IMR-90 (cell line): ENCODE measurements around the gene SPATA13. TPM values are rescaled to one million over a fixed set of nuclear protein-coding genes. Genes with fewer than 3 reads are reported as not detected.
A peak's percentile ranks its signal among the peaks of the same experiment; 100 is the strongest.

Experiments used
- ATAC-seq: fragments of 200-7000 bp; cut with Tn5 transposase; 2 replicates; pipeline ENCODE4 v1.9.1; 2020; ENCODE audit warnings: low read depth, mild to moderate bottlenecking, moderate library complexity
- BruUV-seq: library from RNA; stranded (reverse); fragments of 400-500 nt; replicated peaks from 2 replicates; lab custom pipeline; 2021; lab: Mats Ljungman, UMichigan
- CTCF ChIA-PET: fragments of 300-600 bp; formaldehyde crosslinking; extraction: SDS; loops from one replicate; lab custom pipeline; 2021; ENCODE audit warnings: antibody characterized with exemption; lab: Yijun Ruan, JAX
- POLR2A ChIA-PET: fragments of 300-600 bp; sonication (Branson Sonifier 250); formaldehyde crosslinking; loops from one replicate; lab custom pipeline; 2022; ENCODE audit warnings: antibody characterized with exemption; ENCODE audit not compliant: unreplicated experiment; lab: Charles Lee
- DNase-seq: peaks from one replicate; pipeline ENCODE4 v3.0.0; 2013
- H2AFZ ChIP-seq: replicated peaks from 2 replicates; pipeline ENCODE3; 2013; ENCODE audit warnings: low read length, mild to moderate bottlenecking; ENCODE audit not compliant: poor library complexity
- H2AK5ac ChIP-seq: 2 replicates; pipeline ENCODE4 v1.6.1; 2013; ENCODE audit warnings: low read depth, low read length, inconsistent platforms
- H2AK9ac ChIP-seq: replicated peaks from 2 replicates; pipeline ENCODE3; 2013; ENCODE audit warnings: mild to moderate bottlenecking, low read depth, low read length, moderate library complexity; ENCODE audit not compliant: poor library complexity
- H2BK120ac ChIP-seq: 2 replicates; pipeline ENCODE4 v1.6.1; 2013; ENCODE audit warnings: low read depth, low read length, inconsistent platforms
- H2BK15ac ChIP-seq: 3 replicates; pipeline ENCODE4 v1.6.1; 2013; ENCODE audit warnings: low read depth, low read length, inconsistent platforms
- H2BK20ac ChIP-seq: 2 replicates; pipeline ENCODE4 v1.6.1; 2013; ENCODE audit warnings: low read depth, mild to moderate bottlenecking, inconsistent platforms, low read length, moderate library complexity
- H2BK5ac ChIP-seq: 2 replicates; pipeline ENCODE4 v1.6.1; 2013; ENCODE audit warnings: mild to moderate bottlenecking, low read depth, low read length, inconsistent platforms; ENCODE audit not compliant: poor library complexity, severe bottlenecking
- H3K14ac ChIP-seq: replicated peaks from 2 replicates; pipeline ENCODE4 v1.6.1; 2013; ENCODE audit warnings: low read depth, low read length, inconsistent platforms
- H3K18ac ChIP-seq: 2 replicates; pipeline ENCODE4 v1.6.1; 2013; ENCODE audit warnings: low read depth, low read length, control low read depth
- H3K23ac ChIP-seq: 2 replicates; pipeline ENCODE4 v1.6.1; 2013; ENCODE audit warnings: low read depth, low read length, inconsistent platforms
- H3K27ac ChIP-seq: 2 replicates; pipeline ENCODE4 v1.5.1; 2013; ENCODE audit warnings: mild to moderate bottlenecking, control low read depth, low read length; ENCODE audit not compliant: insufficient read depth
- H3K27me3 ChIP-seq: 2 replicates; pipeline ENCODE4 v1.6.1; 2013; ENCODE audit warnings: low read length; ENCODE audit not compliant: control insufficient read depth, insufficient read depth
- H3K36me3 ChIP-seq: 2 replicates; pipeline ENCODE4 v1.6.1; 2013; ENCODE audit warnings: low read length, mixed read lengths; ENCODE audit not compliant: control insufficient read depth, insufficient read depth
- H3K4ac ChIP-seq: 2 replicates; pipeline ENCODE4 v1.6.1; 2013; ENCODE audit warnings: low read depth, low read length, inconsistent platforms
- H3K4me1 ChIP-seq: 2 replicates; pipeline ENCODE4 v1.6.1; 2013; ENCODE audit warnings: low read length, mixed read lengths; ENCODE audit not compliant: control insufficient read depth, insufficient read depth
- H3K4me2 ChIP-seq: 2 replicates; pipeline ENCODE4 v1.6.1; 2013; ENCODE audit warnings: low read depth, mild to moderate bottlenecking, control low read depth, low read length, moderate library complexity
- H3K4me3 ChIP-seq: 2 replicates; pipeline ENCODE4 v1.5.1; 2013; ENCODE audit warnings: low read depth, mild to moderate bottlenecking, control low read depth, low read length, moderate library complexity; ENCODE audit not compliant: insufficient read depth
- H3K56ac ChIP-seq: 2 replicates; pipeline ENCODE4 v1.6.1; 2013; ENCODE audit warnings: low read length, inconsistent platforms; ENCODE audit not compliant: insufficient read depth; ENCODE audit errors: extremely low read depth
- H3K79me1 ChIP-seq, 2 experiments: 2 replicates each; pipeline ENCODE4 v1.6.1; 2013; ENCODE audit warnings: low read length in 2 of 2, inconsistent platforms in 1 of 2, low read depth in 1 of 2
- H3K9ac ChIP-seq: 2 replicates; pipeline ENCODE4 v1.6.1; 2013; ENCODE audit warnings: low read depth, low read length, control low read depth
- H3K9me1 ChIP-seq: 2 replicates; pipeline ENCODE4 v1.6.1; 2013; ENCODE audit warnings: low read length, inconsistent platforms; ENCODE audit not compliant: insufficient read depth
- H3K9me3 ChIP-seq: 2 replicates; pipeline ENCODE4 v1.6.1; 2013; ENCODE audit warnings: low read length; ENCODE audit not compliant: control insufficient read depth, insufficient read depth
- H4K20me1 ChIP-seq: 2 replicates; pipeline ENCODE4 v1.6.1; 2013; ENCODE audit warnings: low read length, inconsistent platforms; ENCODE audit not compliant: insufficient read depth
- H4K5ac ChIP-seq: 2 replicates; pipeline ENCODE4 v1.6.1; 2013; ENCODE audit warnings: mild to moderate bottlenecking, low read depth, low read length, control low read depth
- H4K8ac ChIP-seq, 2 experiments: 2 replicates each; pipeline ENCODE4 v1.6.1; 2013; ENCODE audit warnings: low read depth in 2 of 2, low read length in 2 of 2, control low read depth in 1 of 2, inconsistent platforms in 1 of 2
- H4K91ac ChIP-seq: 2 replicates; pipeline ENCODE4 v1.6.1; 2013; ENCODE audit warnings: low read depth, low read length, inconsistent platforms; ENCODE audit not compliant: insufficient read depth
- BHLHE40 ChIP-seq: fragments of 150-350 bp; IDR thresholded peaks from 2 replicates; pipeline ENCODE4 v1.6.1; 2016; ENCODE audit warnings: mild to moderate bottlenecking, low read depth, low read length
- CEBPB ChIP-seq: IDR thresholded peaks from 2 replicates; pipeline ENCODE4 v1.6.1; 2012; ENCODE audit warnings: low read depth, low read length, improper control_type of control experiment
- CHD1 ChIP-seq: IDR thresholded peaks from 2 replicates; pipeline ENCODE4 v1.6.1; 2012; ENCODE audit warnings: low read depth, low read length, improper control_type of control experiment
- ELK1 ChIP-seq: fragments of 150-350 bp; IDR thresholded peaks from 2 replicates; pipeline ENCODE4 v1.6.1; 2016; ENCODE audit warnings: low read depth, mild to moderate bottlenecking, low read length, moderate library complexity, borderline replicate concordance
- FOS ChIP-seq: fragments of 150-350 bp; IDR thresholded peaks from 2 replicates; pipeline ENCODE4 v1.6.1; 2016; ENCODE audit warnings: low read depth, low read length
- MAFK ChIP-seq: IDR thresholded peaks from 2 replicates; pipeline ENCODE4 v1.6.1; 2012; ENCODE audit warnings: low read depth, low read length, improper control_type of control experiment
- MAZ ChIP-seq: IDR thresholded peaks from 2 replicates; pipeline ENCODE4 v1.6.1; 2012; ENCODE audit warnings: low read depth, mild to moderate bottlenecking, low read length, improper control_type of control experiment, moderate library complexity, borderline replicate concordance
- MXI1 ChIP-seq: IDR thresholded peaks from 2 replicates; pipeline ENCODE4 v1.6.1; 2012; ENCODE audit warnings: low read depth, mild to moderate bottlenecking, low read length, moderate library complexity, borderline replicate concordance
- NFE2L2 ChIP-seq: fragments of 150-350 bp; IDR thresholded peaks from 2 replicates; pipeline ENCODE4 v1.6.1; 2016; ENCODE audit warnings: low read depth, mild to moderate bottlenecking, low read length
- POLR2A ChIP-seq: IDR thresholded peaks from 2 replicates; pipeline ENCODE4 v1.6.1; 2012; ENCODE audit warnings: mild to moderate bottlenecking, low read depth, low read length
- RAD21 ChIP-seq: IDR thresholded peaks from 2 replicates; pipeline ENCODE4 v1.6.1; 2012; ENCODE audit warnings: low read length, improper control_type of control experiment
- RCOR1 ChIP-seq: IDR thresholded peaks from 2 replicates; pipeline ENCODE4 v1.6.1; 2012; ENCODE audit warnings: mild to moderate bottlenecking, low read length, improper control_type of control experiment; ENCODE audit not compliant: insufficient replicate concordance
- RFX5 ChIP-seq: IDR thresholded peaks from 2 replicates; pipeline ENCODE4 v1.8.0; 2012; ENCODE audit warnings: low read depth, mild to moderate bottlenecking, low read length, moderate library complexity
- SMC3 ChIP-seq: fragments of 150-350 bp; IDR thresholded peaks from 2 replicates; pipeline ENCODE4 v1.6.1; 2016; ENCODE audit warnings: low read depth, mild to moderate bottlenecking, antibody characterized with exemption, low read length, moderate library complexity
- USF2 ChIP-seq: fragments of 150-350 bp; IDR thresholded peaks from 2 replicates; pipeline ENCODE4 v1.6.1; 2017; ENCODE audit warnings: mild to moderate bottlenecking, antibody characterized with exemption, low read length, low read depth
- WGBS, 2 experiments: methylation state at CpG; one replicate each; pipeline versions ENCODE4 v1.1.5 to v1.1.7; 2013; ENCODE audit warnings: missing lambda C conversion rate in 2 of 2; ENCODE audit not compliant: insufficient read length in 1 of 2; ENCODE audit errors: extremely low coverage in 2 of 2; 5-methylcytosine and 5-hydroxymethylcytosine counted together
- dilution Hi-C: fragments of 300-500 bp; cut with HindIII; formaldehyde crosslinking; loops from one replicate; pipeline ENCODE4 v1.14.3; 2018; ENCODE audit warnings: low sequenced_read_pairs; ENCODE audit not compliant: unreplicated experiment
- in situ Hi-C: fragments of 300-500 bp; cut with MboI; formaldehyde crosslinking; loops from 3 replicates; pipeline ENCODE4 v1.14.3; 2019; ENCODE audit warnings: low sequenced_read_pairs, inconsistent platforms, mixed read lengths
- intact Hi-C: fragments of 100-400 bp; cut with micrococcal nuclease; formaldehyde crosslinking; loops from 2 replicates; pipeline ENCODE4 v1.10.0; 2022
- polyA plus RNA-seq, 3 experiments: library from polyadenylated mRNA; depleted of rRNA; stranded (reverse); fragments of >200 nt; gene quantifications; 2 replicates each; pipeline ENCODE4 v1.2.3, GENCODE V29; 2012; ENCODE audit warnings: low replicate concordance in 1 of 3
- total RNA-seq: library from RNA; depleted of rRNA; stranded (reverse); fragments of >200 nt; gene quantifications from 2 replicates; pipeline ENCODE4 v1.2.3, GENCODE V29; 2012
- TF ChIP-seq, protein P1 (sequence below): conservative IDR thresholded peaks from 2 replicates; pipeline ENCODE4 v1.5.1; 2012; ENCODE audit warnings: mild to moderate bottlenecking, low read depth, low read length, improper control_type of control experiment

The SPATA13 gene
- total and polyA plus RNA-seq, 2 of the 4 experiments (the other 2 are of a cell fraction) = 10.5 to 12.5 TPM

- no peak overlapping the region for H3K4me3 ChIP-seq
- TF ChIP-seq, protein P1, sequence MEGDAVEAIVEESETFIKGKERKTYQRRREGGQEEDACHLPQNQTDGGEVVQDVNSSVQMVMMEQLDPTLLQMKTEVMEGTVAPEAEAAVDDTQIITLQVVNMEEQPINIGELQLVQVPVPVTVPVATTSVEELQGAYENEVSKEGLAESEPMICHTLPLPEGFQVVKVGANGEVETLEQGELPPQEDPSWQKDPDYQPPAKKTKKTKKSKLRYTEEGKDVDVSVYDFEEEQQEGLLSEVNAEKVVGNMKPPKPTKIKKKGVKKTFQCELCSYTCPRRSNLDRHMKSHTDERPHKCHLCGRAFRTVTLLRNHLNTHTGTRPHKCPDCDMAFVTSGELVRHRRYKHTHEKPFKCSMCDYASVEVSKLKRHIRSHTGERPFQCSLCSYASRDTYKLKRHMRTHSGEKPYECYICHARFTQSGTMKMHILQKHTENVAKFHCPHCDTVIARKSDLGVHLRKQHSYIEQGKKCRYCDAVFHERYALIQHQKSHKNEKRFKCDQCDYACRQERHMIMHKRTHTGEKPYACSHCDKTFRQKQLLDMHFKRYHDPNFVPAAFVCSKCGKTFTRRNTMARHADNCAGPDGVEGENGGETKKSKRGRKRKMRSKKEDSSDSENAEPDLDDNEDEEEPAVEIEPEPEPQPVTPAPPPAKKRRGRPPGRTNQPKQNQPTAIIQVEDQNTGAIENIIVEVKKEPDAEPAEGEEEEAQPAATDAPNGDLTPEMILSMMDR = no peak
- TF ChIP-seq USF2 = no peak
- no peak for TF ChIP-seq NFE2L2
- no peak for TF ChIP-seq BHLHE40
- no peak for TF ChIP-seq CEBPB
- no peak for TF ChIP-seq RFX5
- no peak for TF ChIP-seq MXI1
- TF ChIP-seq RAD21 = no peak
- TF ChIP-seq ELK1 = no peak
- TF ChIP-seq RCOR1 = no peak
- TF ChIP-seq MAZ = no peak
- no peak for TF ChIP-seq CHD1
- no peak for TF ChIP-seq POLR2A
- TF ChIP-seq FOS = no peak
- TF ChIP-seq MAFK = no peak
- no peak for TF ChIP-seq SMC3
- no peak overlapping the region for H3K56ac ChIP-seq
- peaks cover 11% of the 10 kb centered on the region for H3K9me1 ChIP-seq
- H3K18ac ChIP-seq = no peak overlapping the region
- ChIA-PET CTCF (interaction anchor here (0.6 kb wide), 1 partner anchor 18 kb away, joined by 3 read pairs; no protein-coding TSS in a partner anchor), POLR2A (no interaction called here)
- BruUV-seq = no TSS peak
- peak; percentile 21 for ATAC-seq
- peaks cover 45% of the 10 kb centered on the region for H3K36me3 ChIP-seq
- DNase-seq = peak; percentile 47
- no peaks in the 10 kb centered on the region for H3K27me3 ChIP-seq
- H4K5ac ChIP-seq = no peak overlapping the region
- H2AK9ac ChIP-seq = no peak overlapping the region
- no peak overlapping the region for H3K27ac ChIP-seq
- H3K4me1 ChIP-seq = peaks cover 2% of the 10 kb centered on the region
- H4K8ac ChIP-seq = no peak overlapping the region
- intact Hi-C loops (no loop called here), in situ Hi-C loops (no loop called here), dilution Hi-C loops (no loop called here)
- no peak overlapping the region for H2BK5ac ChIP-seq
- WGBS, 2 experiments = no CpG with 5 or more reads among the region's 5 CpGs
- peaks cover 0 to 4% of the 10 kb centered on the region in 2 experiments; a peak in 1 of 4 replicates for H3K79me1 ChIP-seq
- no peak overlapping the region for H2BK20ac ChIP-seq
- no peak overlapping the region for H2AK5ac ChIP-seq
- H2BK15ac ChIP-seq = no peak overlapping the region
- H3K23ac ChIP-seq = no peak overlapping the region
- H3K9ac ChIP-seq = no peak overlapping the region
- no peak overlapping the region for H3K14ac ChIP-seq
- H3K4ac ChIP-seq = no peak overlapping the region
- no peaks in the 10 kb centered on the region for H4K20me1 ChIP-seq
- no peak overlapping the region for H4K91ac ChIP-seq
- H3K4me2 ChIP-seq = no peak overlapping the region
- no peaks in the 10 kb centered on the region for H3K9me3 ChIP-seq
- H2BK120ac ChIP-seq = no peak overlapping the region
- no peak overlapping the region for H2AFZ ChIP-seq
Measured at GRCh38 chr13:24288870-24289269, 128.3 kb downstream of the SPATA13 start.
